ENCODE data around the gene PRKCA.

Gene PRKCA

GRCh38 chr17:66782851-66783250, 480.4 kb downstream of the PRKCA start:
- no peak for DNase-seq (ENCODE audit: low read depth, low spot score)
- Histone ChIP-seq H3K9me3 (ENCODE audit: low read depth, low read length) (no peaks in the 10 kb centered on the region), H3K4me3 (no peak overlapping the region), H3K27ac (no peak overlapping the region), H3K36me3 (ENCODE audit: insufficient read depth, low read length) (no peaks in the 10 kb centered on the region), H3K9ac (ENCODE audit: insufficient read length) (no peak overlapping the region)
- TF ChIP-seq FOXP2 (optimal IDR thresholded peaks at IDR 0.05; ENCODE audit: control extremely low read depth, extremely low read length, insufficient read depth) (no peak), POLR2AphosphoS5 (IDR thresholded peaks at IDR 0.05; ENCODE audit: borderline replicate concordance, low read depth, low read length) (no peak), EZH2 (IDR thresholded peaks at IDR 0.05) (no peak)

- Histone ChIP-seq H3K9me3 (ENCODE audit: low read depth, low read length) (no peaks in the 10 kb centered on the region), H3K27ac (no peak overlapping the region), H3K9ac (ENCODE audit: insufficient read length) (no peak overlapping the region), H3K36me3 (ENCODE audit: insufficient read depth, low read length) (no peaks in the 10 kb centered on the region), H3K4me3 (no peak overlapping the region)
- DNase-seq (ENCODE audit: low read depth, low spot score), result no peak
- TF ChIP-seq EZH2 (IDR thresholded peaks at IDR 0.05) (no peak), POLR2AphosphoS5 (IDR thresholded peaks at IDR 0.05; ENCODE audit: borderline replicate concordance, low read depth, low read length) (no peak), FOXP2 (optimal IDR thresholded peaks at IDR 0.05; ENCODE audit: control extremely low read depth, extremely low read length, insufficient read depth) (no peak)
Observed at GRCh38 chr17:66783656-66784381, 481.4 kb downstream of the PRKCA start.

- Histone ChIP-seq H3K4me3 (no peak overlapping the region), H3K9me3 (ENCODE audit: low read depth, low read length) (no peaks in the 10 kb centered on the region), H3K36me3 (ENCODE audit: insufficient read depth, low read length) (no peaks in the 10 kb centered on the region), H3K9ac (ENCODE audit: insufficient read length) (no peak overlapping the region), H3K27ac (no peak overlapping the region)
- TF ChIP-seq POLR2AphosphoS5 (IDR thresholded peaks at IDR 0.05; ENCODE audit: borderline replicate concordance, low read depth, low read length), result no peak
- DNase-seq (ENCODE audit: low read depth, low spot score), result no peak
Observed at GRCh38 chr17:66784621-66785364, 482.4 kb downstream of the PRKCA start.

GRCh38 chr17:66786107-66786506, 483.7 kb downstream of the PRKCA start:
- Histone ChIP-seq H3K36me3 (ENCODE audit: insufficient read depth, low read length) (no peaks in the 10 kb centered on the region), H3K4me3 (no peak overlapping the region), H3K9me3 (ENCODE audit: low read depth, low read length) (no peaks in the 10 kb centered on the region), H3K9ac (ENCODE audit: insufficient read length) (no peak overlapping the region), H3K27ac (no peak overlapping the region)
- TF ChIP-seq POLR2AphosphoS5 (IDR thresholded peaks at IDR 0.05; ENCODE audit: borderline replicate concordance, low read depth, low read length), result no peak
- TF ChIP-seq FOXP2 (optimal IDR thresholded peaks at IDR 0.05; ENCODE audit: control extremely low read depth, extremely low read length, insufficient read depth), result no peak
- no peak for TF ChIP-seq EZH2 (IDR thresholded peaks at IDR 0.05)
- no peak for DNase-seq (ENCODE audit: low read depth, low spot score)

- H3K9me3 ChIP-seq (ENCODE audit: low read depth, low read length), result no peaks in the 10 kb centered on the region
- no peak overlapping the region for H3K4me3 ChIP-seq
- no peak for DNase-seq (ENCODE audit: low read depth, low spot score)
- no peak overlapping the region for H3K27ac ChIP-seq
- no peak overlapping the region for H3K9ac ChIP-seq (ENCODE audit: insufficient read length)
- H3K36me3 ChIP-seq (ENCODE audit: insufficient read depth, low read length), result no peaks in the 10 kb centered on the region
- TF ChIP-seq POLR2AphosphoS5 (IDR thresholded peaks at IDR 0.05; ENCODE audit: borderline replicate concordance, low read depth, low read length) (no peak), EZH2 (IDR thresholded peaks at IDR 0.05) (no peak), FOXP2 (optimal IDR thresholded peaks at IDR 0.05; ENCODE audit: control extremely low read depth, extremely low read length, insufficient read depth) (no peak)
Observed at GRCh38 chr17:66787914-66788313, 485.5 kb downstream of the PRKCA start.

GRCh38 chr17:66789093-66789492, 486.7 kb downstream of the PRKCA start:
- Histone ChIP-seq H3K27ac (no peak overlapping the region), H3K9ac (ENCODE audit: insufficient read length) (no peak overlapping the region), H3K4me3 (no peak overlapping the region), H3K36me3 (ENCODE audit: insufficient read depth, low read length) (no peaks in the 10 kb centered on the region), H3K9me3 (ENCODE audit: low read depth, low read length) (no peaks in the 10 kb centered on the region)
- DNase-seq (ENCODE audit: low read depth, low spot score), result no peak
- TF ChIP-seq FOXP2 (optimal IDR thresholded peaks at IDR 0.05; ENCODE audit: control extremely low read depth, extremely low read length, insufficient read depth), result no peak
- TF ChIP-seq EZH2 (IDR thresholded peaks at IDR 0.05), result no peak
- TF ChIP-seq POLR2AphosphoS5 (IDR thresholded peaks at IDR 0.05; ENCODE audit: borderline replicate concordance, low read depth, low read length), result no peak

GRCh38 chr17:66789961-66790437, 487.6 kb downstream of the PRKCA start:
- DNase-seq (ENCODE audit: low read depth, low spot score), result no peak
- Histone ChIP-seq H3K4me3 (no peak overlapping the region), H3K36me3 (ENCODE audit: insufficient read depth, low read length) (no peaks in the 10 kb centered on the region), H3K27ac (no peak overlapping the region), H3K9ac (ENCODE audit: insufficient read length) (no peak overlapping the region), H3K9me3 (ENCODE audit: low read depth, low read length) (no peaks in the 10 kb centered on the region)
- no peak for TF ChIP-seq FOXP2 (optimal IDR thresholded peaks at IDR 0.05; ENCODE audit: control extremely low read depth, extremely low read length, insufficient read depth)
- no peak for TF ChIP-seq POLR2AphosphoS5 (IDR thresholded peaks at IDR 0.05; ENCODE audit: borderline replicate concordance, low read depth, low read length)
- no peak for TF ChIP-seq EZH2 (IDR thresholded peaks at IDR 0.05)

- Histone ChIP-seq H3K27ac (no peak overlapping the region), H3K9me3 (ENCODE audit: low read depth, low read length) (no peaks in the 10 kb centered on the region), H3K4me3 (no peak overlapping the region), H3K36me3 (ENCODE audit: insufficient read depth, low read length) (no peaks in the 10 kb centered on the region), H3K9ac (ENCODE audit: insufficient read length) (no peak overlapping the region)
- DNase-seq (ENCODE audit: low read depth, low spot score), result no peak
- TF ChIP-seq FOXP2 (optimal IDR thresholded peaks at IDR 0.05; ENCODE audit: control extremely low read depth, extremely low read length, insufficient read depth) (no peak), EZH2 (IDR thresholded peaks at IDR 0.05) (no peak)
Observed at GRCh38 chr17:66790501-66791061, 488.2 kb downstream of the PRKCA start.

Measured in SK-N-MC (cell line).